Type B pancreatic cell (in vitro differentiated cells): ENCODE data around the gene CCL15. TPM values are rescaled to one million over a fixed set of nuclear protein-coding genes. Genes with fewer than 3 reads are reported as not detected.

ENCODE experiments used
- DNase-seq: peaks from one replicate; pipeline ENCODE4 v3.0.0; 2021; ENCODE audit warnings: mixed read lengths; ENCODE audit not compliant: unreplicated experiment; ENCODE audit errors: extremely low spot score
- H3K27ac Mint-ChIP-seq: 2 replicates; pipeline ENCODE4 v1.8.0; 2021; ENCODE audit warnings: mild to moderate bottlenecking, mixed read lengths
- H3K27me3 Mint-ChIP-seq: 2 replicates; pipeline ENCODE4 v1.8.0; 2021; ENCODE audit warnings: mixed read lengths
- H3K36me3 Mint-ChIP-seq: 2 replicates; pipeline ENCODE4 v1.8.0; 2021; ENCODE audit warnings: mixed read lengths
- H3K4me1 Mint-ChIP-seq: one replicate; pipeline ENCODE4 v1.8.0; 2021; ENCODE audit warnings: mixed read lengths; ENCODE audit not compliant: unreplicated experiment
- H3K4me3 Mint-ChIP-seq: 2 replicates; pipeline ENCODE4 v1.8.0; 2021; ENCODE audit warnings: mild to moderate bottlenecking, mixed read lengths
- H3K9me3 Mint-ChIP-seq: 2 replicates; pipeline ENCODE4 v1.8.0; 2021; ENCODE audit warnings: mixed read lengths
- CTCF ChIP-seq: fragments of 200-600 bp; sonication (generic); conservative IDR thresholded peaks from 2 replicates; pipeline ENCODE4 v1.5.0; 2021; ENCODE audit warnings: antibody characterized with exemption, mild to moderate bottlenecking
- total RNA-seq: library from RNA; stranded (reverse); gene quantifications from 2 replicates; pipeline ENCODE4 v1.2.1, GENCODE V29; 2021; ENCODE audit warnings: low replicate concordance

CCL15 gene
- total RNA-seq, 1 donor from 2014 or later, result 2.0 TPM

GRCh38 chr17:35972945-35973332 lies 28.4 kb downstream of the CCL15 start:
- Mint-ChIP-seq H3K9me3 (no peaks in the 10 kb centered on the region), H3K36me3 (no peaks in the 10 kb centered on the region), H3K4me1 (peaks cover 13% of the 10 kb centered on the region), H3K4me3 (no peak overlapping the region), H3K27me3 (no peaks in the 10 kb centered on the region), H3K27ac (peak overlapping the region; percentile 60)
- TF ChIP-seq CTCF, result no peak
- DNase-seq, result no peak

DNA sequence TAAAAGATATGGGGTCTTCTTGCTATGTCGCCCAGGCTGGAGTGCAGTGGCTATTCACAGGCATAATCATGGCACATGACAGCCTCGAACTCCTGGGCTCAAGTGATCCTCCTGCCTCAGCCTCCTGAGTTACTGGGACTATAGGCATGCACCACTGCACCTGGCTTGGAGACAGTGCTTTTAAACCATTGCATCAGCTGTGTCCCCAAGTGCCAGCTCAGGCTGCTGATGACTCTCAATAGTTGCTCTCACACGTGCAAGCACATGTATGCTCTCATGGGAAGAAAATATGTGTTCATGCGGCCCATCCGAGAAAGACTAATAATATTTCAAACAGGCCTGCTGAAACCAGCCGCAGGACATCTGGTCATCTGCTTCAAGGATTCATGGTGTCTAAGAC lies 28.8 kb downstream of the CCL15 start:
- Mint-ChIP-seq H3K4me1 (peaks cover 13% of the 10 kb centered on the region), H3K27me3 (no peaks in the 10 kb centered on the region), H3K9me3 (no peaks in the 10 kb centered on the region), H3K36me3 (no peaks in the 10 kb centered on the region), H3K4me3 (no peak overlapping the region), H3K27ac (peak overlapping the region; percentile 60)
- DNase-seq, result no peak
- no peak for TF ChIP-seq CTCF

DNA sequence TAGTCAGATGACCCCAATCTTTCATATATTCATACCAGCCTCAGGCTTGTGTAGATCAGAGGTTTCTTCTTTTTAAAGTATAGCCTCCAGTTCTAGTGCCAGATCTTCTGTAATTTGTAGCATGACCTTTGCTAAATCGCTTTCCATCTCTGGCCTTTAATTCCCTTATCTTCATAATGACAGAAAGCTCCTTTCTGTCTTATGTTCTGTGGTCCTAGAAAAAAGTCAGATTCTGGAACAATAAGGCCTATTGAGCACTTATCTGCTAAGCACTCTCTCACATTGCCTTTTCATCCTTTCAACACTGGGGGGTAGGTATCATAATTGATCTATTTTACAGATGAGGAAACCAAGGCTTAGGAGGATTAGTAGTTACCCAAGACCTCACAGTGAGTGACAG lies 29.3 kb downstream of the CCL15 start:
- no peak for TF ChIP-seq CTCF
- no peaks in the 10 kb centered on the region for H3K27me3 Mint-ChIP-seq

GRCh38 chr17:35969558-35970380 lies 31.6 kb downstream of the CCL15 start:
- H3K27ac Mint-ChIP-seq, result peak overlapping the region; percentile 42
- no peak overlapping the region for H3K4me3 Mint-ChIP-seq
- TF ChIP-seq CTCF, result peak; percentile 92
- H3K9me3 Mint-ChIP-seq, result no peaks in the 10 kb centered on the region
- H3K27me3 Mint-ChIP-seq, result no peaks in the 10 kb centered on the region
- peak; percentile 79 for DNase-seq
- no peaks in the 10 kb centered on the region for H3K36me3 Mint-ChIP-seq
- peaks cover 13% of the 10 kb centered on the region for H3K4me1 Mint-ChIP-seq

More for the DNA sequence above, 29.3 kb downstream of the CCL15 start:
- no peak overlapping the region for H3K4me3 Mint-ChIP-seq
- H3K9me3 Mint-ChIP-seq, result no peaks in the 10 kb centered on the region
- no peaks in the 10 kb centered on the region for H3K36me3 Mint-ChIP-seq
- peaks cover 13% of the 10 kb centered on the region for H3K4me1 Mint-ChIP-seq
- no peak for DNase-seq
- no peak overlapping the region for H3K27ac Mint-ChIP-seq

DNA sequence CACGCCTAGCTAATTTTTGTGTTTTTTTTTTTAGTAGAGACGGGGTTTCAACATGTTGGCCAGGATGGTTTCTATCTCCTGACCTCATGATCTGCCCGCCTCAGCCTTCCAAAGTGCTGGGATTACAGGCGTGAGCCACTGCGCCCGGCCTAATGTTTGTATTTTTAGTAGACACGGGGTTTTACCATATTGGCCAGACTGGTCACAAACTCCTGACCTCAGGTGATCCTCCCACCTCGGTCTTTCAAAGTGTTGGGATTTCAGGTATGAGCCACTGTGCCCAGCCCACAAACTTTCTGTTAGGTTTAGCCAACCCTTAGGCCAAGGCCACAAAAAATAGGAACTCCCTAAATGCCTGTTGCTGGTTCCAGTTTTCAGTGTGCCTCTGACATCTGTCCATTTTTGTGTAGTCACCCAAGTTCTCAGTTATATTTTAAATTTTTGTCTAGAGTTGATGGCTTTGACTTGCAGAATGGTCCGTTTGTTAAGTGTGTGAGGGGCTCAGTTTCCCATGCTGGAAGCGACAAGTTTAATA lies 32.8 kb downstream of the CCL15 start:
- no peaks in the 10 kb centered on the region for H3K36me3 Mint-ChIP-seq
- H3K4me3 Mint-ChIP-seq, result no peak overlapping the region
- no peaks in the 10 kb centered on the region for H3K9me3 Mint-ChIP-seq
- H3K4me1 Mint-ChIP-seq, result peaks cover 9% of the 10 kb centered on the region
- no peak for TF ChIP-seq CTCF
- no peaks in the 10 kb centered on the region for H3K27me3 Mint-ChIP-seq
- no peak overlapping the region for H3K27ac Mint-ChIP-seq
- DNase-seq, result no peak
